Measurements from ENCODE around the gene MOCS1.

The MOCS1 gene

DNA sequence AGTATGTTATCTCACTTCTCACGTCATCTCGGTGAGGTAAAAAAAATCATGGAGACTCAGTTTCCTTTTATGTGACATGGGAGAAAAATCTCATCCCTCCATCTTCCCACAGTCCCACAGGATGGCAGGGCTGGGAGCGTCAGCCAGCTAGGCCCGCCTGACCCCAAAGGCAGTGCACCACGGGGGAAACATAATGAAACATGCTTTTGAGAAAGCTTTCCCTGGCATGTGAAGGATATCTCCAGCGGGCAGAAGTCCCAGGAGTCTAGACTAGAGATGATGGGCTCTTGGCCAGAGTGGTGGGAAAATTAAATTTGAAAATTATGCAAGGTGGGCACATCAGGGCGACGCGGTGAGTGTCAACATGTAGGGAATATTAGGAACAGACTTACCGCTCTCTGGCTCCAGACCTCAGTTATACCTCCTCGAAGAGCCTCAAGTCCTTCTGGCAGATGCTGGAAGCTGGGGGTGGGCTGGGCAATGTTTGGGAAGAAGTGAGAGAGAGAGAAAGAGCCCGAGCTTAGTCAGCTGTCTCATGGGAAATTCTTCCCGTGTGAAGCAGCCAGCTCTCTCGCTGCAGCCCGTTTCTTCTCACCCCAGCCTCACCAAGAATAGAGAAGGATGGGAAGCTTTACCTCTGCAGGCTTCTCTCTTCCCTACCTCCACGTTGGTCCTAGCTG is 52.3 kb downstream of the MOCS1 start:
- DNase-seq (ENCODE audit: low read depth in 2 of 2, low spot score in 1 of 2): no peak

DNA sequence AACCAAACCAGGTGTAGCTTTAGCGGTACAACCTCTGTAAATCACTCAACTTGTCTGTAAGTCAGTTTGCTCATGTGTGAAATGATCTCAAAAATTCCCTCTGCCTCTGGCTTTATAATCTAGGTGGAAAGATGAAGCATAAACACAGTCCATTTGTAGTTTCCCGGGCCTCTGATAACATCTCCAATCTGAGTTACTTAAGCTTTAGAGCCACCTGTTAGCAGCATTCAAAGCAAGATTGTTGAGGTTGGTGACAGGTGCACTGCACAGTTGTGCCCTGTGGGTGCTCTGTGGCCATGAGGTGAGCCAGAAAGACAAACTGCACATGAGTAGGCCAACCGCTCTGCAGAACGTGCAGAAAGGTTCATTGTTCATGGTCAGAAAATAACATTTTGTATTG is 53.7 kb downstream of the MOCS1 start:
- no peak for DNase-seq (ENCODE audit: low read depth in 2 of 2, low spot score in 1 of 2)

DNA sequence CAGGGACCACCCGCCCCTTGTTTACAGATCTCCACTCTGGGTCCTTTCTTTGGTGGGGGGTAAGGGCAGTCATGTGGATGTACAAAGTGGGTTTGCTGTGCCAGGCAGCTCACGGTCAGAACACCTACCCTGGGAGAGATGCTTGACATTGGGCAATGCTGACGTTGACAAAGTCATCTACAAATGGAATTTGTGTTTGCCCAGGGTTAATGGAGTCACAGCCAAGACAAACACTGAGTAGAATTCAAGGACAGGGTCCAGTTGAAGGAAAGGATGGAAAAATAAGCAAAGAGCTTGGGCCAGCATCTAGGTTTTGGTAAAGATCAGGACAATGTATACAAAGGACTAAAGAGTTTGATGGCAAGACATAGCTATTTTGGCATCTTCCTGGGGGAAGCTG is 54.7 kb downstream of the MOCS1 start:
- DNase-seq (ENCODE audit: low read depth in 2 of 2, low spot score in 1 of 2): no peak

DNA sequence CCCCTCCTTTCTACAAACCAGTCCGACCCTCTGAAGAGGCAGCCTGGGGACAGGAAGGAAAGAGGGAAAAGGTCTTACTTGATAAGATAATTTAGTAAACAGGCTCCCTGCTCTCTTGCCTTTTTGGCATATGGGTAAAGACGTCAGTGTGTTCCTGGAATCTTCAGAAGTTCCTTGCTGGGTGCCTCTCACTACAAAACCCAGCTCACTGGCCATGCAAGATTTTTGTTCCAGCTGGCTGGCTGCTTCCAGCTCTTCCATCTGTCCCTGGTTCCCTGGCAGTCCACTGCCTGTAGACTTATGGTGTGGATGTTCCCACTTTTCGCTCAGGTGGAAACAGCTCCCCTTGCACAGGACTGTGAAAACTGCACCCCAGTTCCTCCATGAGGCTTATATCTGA is 57.4 kb downstream of the MOCS1 start:
- no peak for DNase-seq (ENCODE audit: low read depth in 2 of 2, low spot score in 1 of 2)

DNA sequence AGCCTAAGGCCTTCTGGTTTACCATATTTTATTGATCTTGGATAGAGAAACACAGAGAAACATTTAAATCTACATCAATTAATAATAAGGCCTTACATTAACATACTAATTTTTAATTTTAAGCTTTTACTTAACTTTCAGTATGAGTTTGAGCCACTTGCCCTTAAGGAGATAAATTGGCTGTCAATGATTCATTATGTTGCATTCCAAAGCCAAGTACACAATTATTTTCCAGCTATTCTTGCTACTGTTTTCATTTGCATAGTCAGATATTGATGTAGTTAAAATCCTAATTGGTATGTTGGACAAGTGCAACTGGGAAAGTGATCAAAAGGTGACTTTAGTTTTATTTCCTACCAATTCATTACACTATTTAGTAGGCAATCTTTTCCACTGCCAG is 58.2 kb downstream of the MOCS1 start:
- no peak for DNase-seq (ENCODE audit: low read depth in 2 of 2, low spot score in 1 of 2)

DNA sequence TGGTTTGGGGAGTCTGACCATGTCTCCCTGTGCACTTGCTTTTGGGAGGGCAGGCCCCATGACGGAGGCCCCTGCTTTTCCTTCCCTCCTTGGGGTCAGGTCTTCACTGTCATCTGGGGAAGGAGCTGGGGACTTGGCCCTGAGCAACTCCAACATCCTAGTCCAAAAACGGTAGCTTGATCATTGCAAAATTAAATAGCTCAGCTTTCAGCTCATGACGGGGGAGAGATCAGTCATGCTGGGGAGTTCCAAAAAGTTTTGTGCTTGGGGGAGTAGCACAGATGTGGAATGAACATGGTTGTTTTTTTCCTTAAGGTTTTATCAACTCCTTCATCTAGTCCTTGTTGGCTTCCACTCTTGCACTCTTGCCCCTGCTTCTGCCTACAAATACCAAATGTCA is 60.8 kb downstream of the MOCS1 start:
- DNase-seq (ENCODE audit: low read depth in 2 of 2, low spot score in 1 of 2): no peak

DNA sequence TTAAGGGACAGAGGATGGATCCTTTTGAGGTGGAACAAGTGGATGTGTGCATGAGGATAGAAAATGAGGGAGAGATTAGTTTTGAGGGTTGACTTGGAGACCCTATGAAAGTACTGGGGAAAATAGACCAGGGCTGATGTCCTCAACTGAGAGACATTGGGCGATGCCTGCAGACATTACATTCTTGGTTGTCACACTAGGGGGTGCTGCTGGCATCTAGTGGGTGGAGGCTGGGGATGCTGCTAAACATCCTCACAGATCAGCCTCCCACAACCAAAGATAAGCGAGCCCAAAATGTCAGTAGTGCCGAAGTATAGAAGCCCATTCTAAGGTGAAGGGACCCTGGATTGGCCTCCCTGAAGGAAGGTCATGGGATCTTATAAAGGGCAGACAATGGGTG is 63.3 kb downstream of the MOCS1 start:
- DNase-seq (ENCODE audit: low read depth in 2 of 2, low spot score in 1 of 2): no peak

DNA sequence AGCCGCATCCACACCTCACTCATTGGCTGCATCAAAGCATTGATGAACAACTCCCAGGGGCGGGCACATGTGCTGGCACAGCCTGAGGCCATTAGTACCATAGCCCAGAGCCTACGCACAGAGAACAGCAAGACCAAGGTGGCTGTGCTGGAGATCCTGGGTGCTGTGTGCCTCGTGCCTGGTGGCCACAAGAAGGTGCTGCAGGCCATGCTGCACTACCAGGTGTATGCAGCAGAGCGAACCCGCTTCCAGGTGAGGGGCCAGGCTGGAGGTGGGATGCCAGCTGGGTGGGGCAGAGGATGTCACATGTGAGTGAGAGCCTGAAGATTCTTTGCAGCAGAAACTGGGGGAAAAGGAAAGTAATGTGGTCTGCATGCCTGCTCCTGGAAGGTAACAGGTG is 66.7 kb downstream of the MOCS1 start:
- no peak for DNase-seq (ENCODE audit: low read depth in 2 of 2, low spot score in 1 of 2)

DNA sequence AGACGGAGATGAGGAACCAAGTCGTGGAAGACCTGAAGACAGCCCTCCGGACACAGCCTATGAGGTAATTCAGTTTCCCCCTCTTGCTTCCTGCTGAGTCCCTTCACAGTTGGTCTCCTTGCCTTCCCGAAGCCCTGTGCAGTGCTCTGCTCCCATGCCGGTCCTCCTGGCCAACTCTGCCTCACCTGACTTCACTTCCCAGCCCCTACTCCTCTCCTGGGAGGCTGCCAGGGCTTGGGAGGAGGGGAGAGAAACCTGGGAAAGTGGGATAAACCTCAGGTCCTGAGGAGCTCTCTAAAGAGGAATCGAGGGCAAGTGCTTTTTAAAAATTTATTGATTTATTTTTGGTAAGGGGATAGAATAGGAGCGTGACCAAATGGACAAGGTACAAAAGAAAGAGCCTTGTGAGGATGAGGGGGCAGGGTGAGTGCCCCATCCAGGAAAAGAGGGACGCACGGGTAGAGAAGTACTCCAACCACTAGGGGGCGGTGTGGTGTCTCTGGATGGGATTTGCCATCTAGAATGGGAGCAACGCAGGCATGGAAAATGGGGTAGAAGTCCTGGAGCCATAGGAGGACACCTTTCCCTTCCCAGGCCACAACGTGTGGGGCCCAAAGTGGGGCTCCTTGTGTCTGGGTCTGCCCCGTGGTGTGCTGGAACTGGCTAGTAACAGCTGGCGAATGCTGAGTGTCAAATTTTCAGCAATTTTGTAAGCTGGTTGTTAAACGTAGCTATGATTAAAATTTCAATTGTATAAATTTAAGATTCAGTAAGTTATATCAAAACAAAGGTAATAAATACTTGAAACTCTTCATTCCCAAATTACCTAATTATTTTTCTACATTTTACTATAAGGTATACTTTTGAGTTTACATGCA is 69.0 kb downstream of the MOCS1 start:
- peak; percentile 23 to 32 for DNase-seq (ENCODE audit: low read depth in 2 of 2, low spot score in 1 of 2)

DNA sequence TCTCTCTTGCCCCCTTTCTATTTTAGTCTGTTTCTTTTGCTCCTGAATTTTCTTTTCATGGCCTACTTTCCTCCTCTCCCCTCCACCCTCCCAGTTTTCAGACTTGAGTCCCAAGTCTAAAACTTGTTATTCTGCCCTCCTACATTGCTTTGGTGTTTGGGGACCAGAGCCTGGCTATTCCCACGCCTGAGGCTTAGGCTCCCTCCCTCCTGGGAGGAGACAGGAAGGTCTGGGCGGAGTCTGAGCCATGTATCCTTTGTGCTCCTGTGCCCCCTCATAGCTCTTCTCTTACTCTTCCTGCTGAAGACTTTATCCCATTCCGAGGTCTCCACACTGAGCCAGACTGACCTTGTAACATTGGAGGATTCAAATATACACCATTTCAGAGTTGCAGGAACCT is 72.6 kb downstream of the MOCS1 start:
- DNase-seq (ENCODE audit: low read depth in 2 of 2, low spot score in 1 of 2): no peak

DNA sequence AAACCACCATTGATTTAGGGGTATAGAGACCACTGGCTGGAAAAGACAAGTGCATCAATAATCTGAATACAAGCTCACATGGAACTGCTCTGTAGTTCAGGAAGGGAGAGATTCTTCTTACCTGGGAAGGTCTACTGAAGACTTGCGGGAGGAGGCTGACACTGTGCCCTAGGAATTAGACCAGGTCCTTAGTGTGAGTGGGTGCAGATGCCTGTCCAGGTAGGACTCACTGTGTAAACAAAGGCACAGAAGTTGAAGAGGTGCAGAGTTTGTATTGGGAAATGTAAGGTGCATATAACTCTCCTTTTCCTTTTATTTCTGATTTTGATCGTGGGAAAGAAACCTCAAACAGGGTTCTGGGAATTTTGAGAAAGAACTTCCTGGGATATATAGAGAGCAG is 75.2 kb downstream of the MOCS1 start:
- no peak for DNase-seq (ENCODE audit: low read depth in 2 of 2, low spot score in 1 of 2)

DNA sequence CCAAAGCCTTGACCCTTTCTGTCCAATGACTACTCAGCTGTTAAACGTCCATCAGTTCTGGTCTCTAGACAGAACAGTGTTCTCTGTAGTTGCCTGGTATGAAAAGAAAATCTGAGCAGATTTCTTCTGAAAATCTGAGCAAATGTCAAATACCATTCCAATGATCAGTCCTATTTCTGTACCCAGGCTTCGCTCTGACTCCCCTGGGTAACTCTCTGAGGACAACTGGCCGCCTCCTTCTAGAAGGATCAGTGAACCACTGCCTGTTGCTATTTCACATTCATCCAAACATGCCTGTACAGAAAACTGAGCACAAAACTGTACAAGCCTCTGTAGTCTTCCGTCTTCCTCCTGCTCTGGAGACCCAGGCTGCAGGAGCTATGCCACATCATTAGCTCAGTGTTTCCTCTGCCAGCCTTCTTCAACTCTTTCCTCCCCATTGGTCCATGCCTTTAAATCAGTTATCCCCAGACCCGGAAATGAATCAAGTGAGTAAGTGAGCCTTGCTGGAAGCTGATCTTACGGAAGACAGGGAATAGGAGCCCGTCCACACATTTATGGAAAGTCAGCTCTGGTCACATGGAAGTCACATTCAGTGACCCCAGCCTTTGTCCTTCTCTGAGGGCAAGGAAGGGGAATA is 78.8 kb downstream of the MOCS1 start:
- DNase-seq (ENCODE audit: low read depth in 2 of 2, low spot score in 1 of 2): no peak

Data from stimulated activated CD8-positive, alpha-beta memory T cell treated with anti-CD3 and anti-CD28 coated beads, Interleukin-4, amount 100 ng/mL, for 1 hour (primary cell).